ENCODE results near the gene PDK3. TPM values are rescaled to one million over a fixed set of nuclear protein-coding genes. Genes with fewer than 3 reads are reported as not detected.

PDK3 gene
- polyA plus RNA-seq, 1 donor (not counting 4 experiments of a cell fraction or from before 2014, with no cell fraction given), result 8.0 TPM

DNA sequence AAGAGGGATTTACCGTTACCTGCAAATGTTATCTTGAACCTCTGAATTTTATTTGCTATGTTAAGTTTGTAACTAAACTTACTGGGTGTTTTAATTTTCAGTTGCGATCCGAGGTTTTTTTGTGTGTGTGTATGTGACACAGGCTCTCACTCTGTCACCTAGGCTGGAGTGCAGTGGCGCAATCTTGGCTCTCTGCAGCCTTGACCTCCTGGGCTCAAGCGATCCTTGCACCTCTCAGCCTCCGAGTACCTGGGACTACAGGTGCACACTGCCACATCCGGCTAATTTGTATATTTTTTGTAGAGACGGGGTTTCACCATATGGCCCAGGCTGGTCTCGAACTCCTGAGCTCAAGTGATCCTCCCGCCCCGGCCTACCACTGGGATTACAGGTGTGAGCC lies 18.5 kb downstream of the PDK3 start:
- Histone ChIP-seq H3K4me3 (ENCODE audit: control insufficient read depth in 2 of 3, extremely low read depth in 1 of 3, insufficient read depth in 2 of 3, low read depth in 1 of 3, low read length in 3 of 3) (no peak overlapping the region), H3K4me1 (ENCODE audit: control insufficient read depth, extremely low read depth, insufficient read depth, low read length) (no peaks in the 10 kb centered on the region), H2AFZ (ENCODE audit: control insufficient read depth, low read length) (no peak overlapping the region), H3K27ac (ENCODE audit: control insufficient read depth, insufficient read depth, low read length) (no peak overlapping the region), H3K4me2 (ENCODE audit: control insufficient read depth, extremely low read depth, insufficient read depth, low read depth, low read length) (no peak overlapping the region), H3K27me3 (ENCODE audit: control insufficient read depth, extremely low read depth, insufficient read depth, low read length) (no peaks in the 10 kb centered on the region), H4K20me1 (ENCODE audit: control insufficient read depth, extremely low read depth, insufficient read depth, low read length) (no peaks in the 10 kb centered on the region), H3K79me2 (ENCODE audit: control insufficient read depth, insufficient read depth, low read length) (no peaks in the 10 kb centered on the region), H3K9me1 (ENCODE audit: control insufficient read depth, extremely low read depth, insufficient read depth, low read length) (no peaks in the 10 kb centered on the region), H3K36me3 (ENCODE audit: control insufficient read depth in 2 of 2, extremely low read depth in 1 of 2, insufficient read depth in 2 of 2, low read length in 2 of 2) (no peaks in the 10 kb centered on the region), H3K9me3 (ENCODE audit: control insufficient read depth, low read depth, low read length) (no peaks in the 10 kb centered on the region), H3K9ac (ENCODE audit: control insufficient read depth, extremely low read depth, insufficient read depth, low read length) (no peak overlapping the region)
- dilution Hi-C loops (cut with MboI; ENCODE audit: extremely low pct_ligation_motif_present, low sequenced_read_pairs), result no loop called here
- DNase-seq (ENCODE audit: low read depth, low spot score) (no peak), FAIRE-seq (no peak)
- no peak for TF ChIP-seq EZH2 (IDR thresholded peaks at IDR 0.05; ENCODE audit: low read length)
- TF ChIP-seq, protein P1, sequence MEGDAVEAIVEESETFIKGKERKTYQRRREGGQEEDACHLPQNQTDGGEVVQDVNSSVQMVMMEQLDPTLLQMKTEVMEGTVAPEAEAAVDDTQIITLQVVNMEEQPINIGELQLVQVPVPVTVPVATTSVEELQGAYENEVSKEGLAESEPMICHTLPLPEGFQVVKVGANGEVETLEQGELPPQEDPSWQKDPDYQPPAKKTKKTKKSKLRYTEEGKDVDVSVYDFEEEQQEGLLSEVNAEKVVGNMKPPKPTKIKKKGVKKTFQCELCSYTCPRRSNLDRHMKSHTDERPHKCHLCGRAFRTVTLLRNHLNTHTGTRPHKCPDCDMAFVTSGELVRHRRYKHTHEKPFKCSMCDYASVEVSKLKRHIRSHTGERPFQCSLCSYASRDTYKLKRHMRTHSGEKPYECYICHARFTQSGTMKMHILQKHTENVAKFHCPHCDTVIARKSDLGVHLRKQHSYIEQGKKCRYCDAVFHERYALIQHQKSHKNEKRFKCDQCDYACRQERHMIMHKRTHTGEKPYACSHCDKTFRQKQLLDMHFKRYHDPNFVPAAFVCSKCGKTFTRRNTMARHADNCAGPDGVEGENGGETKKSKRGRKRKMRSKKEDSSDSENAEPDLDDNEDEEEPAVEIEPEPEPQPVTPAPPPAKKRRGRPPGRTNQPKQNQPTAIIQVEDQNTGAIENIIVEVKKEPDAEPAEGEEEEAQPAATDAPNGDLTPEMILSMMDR (optimal IDR thresholded peaks at IDR 0.05 in 1 of 3, IDR thresholded peaks at IDR 0.05 in 1 of 3, conservative IDR thresholded peaks at IDR 0.05 in 1 of 3; ENCODE audit: extremely low read depth in 1 of 3, insufficient read depth in 2 of 3, low read length in 3 of 3), result no peak

DNA sequence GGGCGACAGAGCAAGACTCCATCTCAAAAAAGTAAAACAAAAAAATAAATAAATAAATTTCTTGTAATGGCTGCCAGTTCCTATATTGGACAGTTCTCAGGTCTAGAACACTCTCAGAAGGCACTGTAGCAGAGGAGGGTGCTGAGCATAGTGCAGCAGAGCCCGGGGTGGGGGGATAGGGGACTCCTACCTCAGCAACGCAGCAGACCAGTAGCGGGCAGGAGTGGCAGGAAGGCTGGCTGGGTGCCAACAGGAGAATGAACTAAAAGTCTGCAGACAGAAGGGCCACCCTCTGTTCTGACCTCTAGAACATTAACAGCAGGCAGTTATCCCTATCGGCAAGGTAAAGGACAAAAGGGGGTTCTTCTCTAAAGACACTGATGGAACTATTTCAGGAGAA lies 20.2 kb downstream of the PDK3 start:
- dilution Hi-C loops (cut with MboI; ENCODE audit: extremely low pct_ligation_motif_present, low sequenced_read_pairs), result no loop called here
- no peak overlapping the region for H2AFZ ChIP-seq (ENCODE audit: control insufficient read depth, low read length)
- H3K27ac ChIP-seq (ENCODE audit: control insufficient read depth, insufficient read depth, low read length), result no peak overlapping the region
- no peaks in the 10 kb centered on the region for H3K79me2 ChIP-seq (ENCODE audit: control insufficient read depth, insufficient read depth, low read length)
- no peak for DNase-seq (ENCODE audit: low read depth, low spot score)
- H3K4me3 ChIP-seq (ENCODE audit: control insufficient read depth in 2 of 3, extremely low read depth in 1 of 3, insufficient read depth in 2 of 3, low read depth in 1 of 3, low read length in 3 of 3), result no peak overlapping the region
- TF ChIP-seq, protein P1 (optimal IDR thresholded peaks at IDR 0.05 in 1 of 3, IDR thresholded peaks at IDR 0.05 in 1 of 3, conservative IDR thresholded peaks at IDR 0.05 in 1 of 3; ENCODE audit: extremely low read depth in 1 of 3, insufficient read depth in 2 of 3, low read length in 3 of 3), result no peak
- no peak for TF ChIP-seq EZH2 (IDR thresholded peaks at IDR 0.05; ENCODE audit: low read length)
- H3K27me3 ChIP-seq (ENCODE audit: control insufficient read depth, extremely low read depth, insufficient read depth, low read length), result no peaks in the 10 kb centered on the region
- no peaks in the 10 kb centered on the region for H3K9me3 ChIP-seq (ENCODE audit: control insufficient read depth, low read depth, low read length)
- H3K9ac ChIP-seq (ENCODE audit: control insufficient read depth, extremely low read depth, insufficient read depth, low read length), result no peak overlapping the region
- no peaks in the 10 kb centered on the region for H3K36me3 ChIP-seq (ENCODE audit: control insufficient read depth in 2 of 2, extremely low read depth in 1 of 2, insufficient read depth in 2 of 2, low read length in 2 of 2)
- H3K4me2 ChIP-seq (ENCODE audit: control insufficient read depth, extremely low read depth, insufficient read depth, low read depth, low read length), result no peak overlapping the region
- H3K9me1 ChIP-seq (ENCODE audit: control insufficient read depth, extremely low read depth, insufficient read depth, low read length), result no peaks in the 10 kb centered on the region
- H4K20me1 ChIP-seq (ENCODE audit: control insufficient read depth, extremely low read depth, insufficient read depth, low read length), result no peaks in the 10 kb centered on the region
- FAIRE-seq, result no peak
- no peaks in the 10 kb centered on the region for H3K4me1 ChIP-seq (ENCODE audit: control insufficient read depth, extremely low read depth, insufficient read depth, low read length)
